Measurements from ENCODE around the gene RAD51.

Gene RAD51

DNA sequence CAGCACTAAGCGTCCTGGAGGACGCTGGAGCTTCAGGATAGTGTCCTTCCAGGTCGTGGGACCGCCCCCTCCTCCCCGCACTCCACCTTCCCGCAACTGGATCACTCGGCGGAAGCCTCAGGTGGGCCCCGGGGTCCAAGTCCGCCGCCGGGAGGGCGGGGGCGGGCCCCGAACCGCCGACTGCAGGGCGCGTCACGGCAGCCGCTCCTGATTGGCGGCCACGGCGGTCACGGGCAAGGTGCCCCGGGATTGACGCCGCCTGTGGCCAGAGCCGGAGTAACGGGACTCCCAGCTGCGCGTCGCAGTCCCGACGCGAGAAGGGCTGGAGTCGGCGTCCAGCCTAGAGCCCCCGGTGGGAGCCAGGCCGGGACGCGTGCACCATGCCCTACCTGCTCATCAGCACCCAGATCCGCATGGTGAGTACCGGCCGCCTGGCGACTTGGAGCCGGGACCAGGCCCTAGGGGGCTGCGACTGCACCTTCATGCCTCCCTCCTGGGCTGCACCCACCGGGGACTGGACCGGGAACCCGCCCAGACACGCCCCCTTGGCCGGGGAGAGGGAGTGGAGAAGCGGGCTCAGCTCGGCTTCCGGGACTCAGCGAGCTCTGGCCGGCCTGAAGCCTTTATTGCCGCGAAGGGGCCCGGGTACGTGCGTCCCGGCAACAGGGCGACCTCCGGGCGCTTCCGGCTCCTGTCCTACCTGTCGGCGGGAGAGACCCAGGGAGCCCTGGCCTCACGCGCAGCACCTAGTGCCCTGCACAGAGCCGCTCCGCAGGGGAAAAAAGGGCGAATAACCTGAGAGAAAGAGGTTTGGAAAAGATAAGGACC lies 69.0 kb downstream of the RAD51 start, which contains the start of gene GCHFR:
GCHFR (plus strand) TSS at position 268 of the 828 bp plus-strand sequence; CDS start at position 381, 113 bp downstream.
- DNase-seq, result peak; percentile 68

DNA sequence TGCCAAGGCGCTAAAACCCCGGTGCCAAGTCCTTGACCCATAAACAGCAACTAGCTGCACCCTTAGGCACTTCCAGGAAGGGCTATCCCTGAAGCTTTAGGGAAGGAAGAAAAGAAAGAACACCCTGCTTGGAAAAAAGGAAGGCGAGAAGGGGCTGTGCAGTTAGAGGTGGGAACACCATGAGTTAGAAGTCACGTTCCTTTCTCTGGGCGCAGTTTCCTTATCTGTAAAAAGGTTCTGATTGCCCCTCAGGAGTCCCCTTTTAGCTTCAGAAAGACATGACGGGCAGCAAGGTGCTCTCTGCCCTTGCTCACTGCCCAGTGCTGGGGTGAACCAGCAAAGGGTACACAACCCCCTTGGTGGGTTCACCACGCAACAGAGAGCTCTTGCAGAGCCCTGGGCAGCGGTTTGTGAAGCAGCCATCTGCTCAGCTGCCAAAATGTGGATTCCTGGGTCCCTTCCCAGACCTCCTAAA lies 69.7 kb downstream of the RAD51 start:
- DNase-seq, result no peak

GRCh38 chr15:40766194-40766815 lies 71.3 kb downstream of the RAD51 start:
- DNase-seq, result no peak

DNA sequence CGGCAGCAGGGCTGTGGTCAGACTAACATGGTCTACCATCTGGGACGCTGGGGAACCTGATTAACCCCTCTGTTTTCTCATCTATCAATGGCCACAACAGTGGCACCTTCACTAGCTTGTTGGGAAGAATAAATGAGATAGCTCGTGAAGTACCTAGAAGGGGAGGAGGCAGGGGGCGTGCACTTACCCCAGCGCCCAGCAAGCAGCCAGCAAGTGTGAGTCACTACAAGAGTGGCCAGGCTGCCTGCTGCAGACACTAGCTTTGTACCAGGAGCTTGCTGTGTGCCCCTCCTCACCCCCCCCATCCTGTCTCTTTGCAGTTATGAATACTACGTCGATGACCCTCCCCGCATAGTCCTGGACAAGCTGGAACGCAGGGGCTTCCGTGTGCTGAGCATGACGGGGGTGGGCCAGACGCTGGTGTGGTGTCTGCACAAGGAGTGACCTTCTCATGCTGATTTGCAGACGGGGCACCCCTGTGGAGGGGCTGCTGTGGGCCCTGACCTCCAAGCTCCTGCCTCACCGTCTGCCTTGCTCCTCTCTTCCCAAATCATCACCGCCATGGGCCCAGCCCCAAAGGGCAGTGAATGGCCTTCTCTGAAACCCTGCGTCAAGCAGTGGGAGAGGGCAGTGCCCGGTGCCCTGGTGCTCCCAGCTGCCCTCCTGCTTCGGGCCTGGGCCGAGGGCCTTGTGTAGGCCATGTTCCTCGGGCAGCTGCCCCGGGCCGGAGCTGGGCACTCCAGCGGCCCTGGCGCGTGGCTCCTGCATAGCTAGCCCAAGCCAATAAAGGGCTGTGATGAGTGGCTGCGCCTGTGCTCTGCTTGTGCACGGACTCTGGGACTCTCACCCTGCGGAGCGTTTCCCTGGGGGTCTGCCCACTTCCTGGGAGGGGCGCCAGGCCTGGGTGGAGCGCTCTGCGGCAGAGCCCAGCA lies 72.2 kb downstream of the RAD51 start:
- DNase-seq, result no peak

GRCh38 chr15:40767838-40768500 lies 73.0 kb downstream of the RAD51 start:
- DNase-seq, result no peak

- no peak for DNase-seq
Measured at GRCh38 chr15:40768521-40769273, 73.7 kb downstream of the RAD51 start.

DNA sequence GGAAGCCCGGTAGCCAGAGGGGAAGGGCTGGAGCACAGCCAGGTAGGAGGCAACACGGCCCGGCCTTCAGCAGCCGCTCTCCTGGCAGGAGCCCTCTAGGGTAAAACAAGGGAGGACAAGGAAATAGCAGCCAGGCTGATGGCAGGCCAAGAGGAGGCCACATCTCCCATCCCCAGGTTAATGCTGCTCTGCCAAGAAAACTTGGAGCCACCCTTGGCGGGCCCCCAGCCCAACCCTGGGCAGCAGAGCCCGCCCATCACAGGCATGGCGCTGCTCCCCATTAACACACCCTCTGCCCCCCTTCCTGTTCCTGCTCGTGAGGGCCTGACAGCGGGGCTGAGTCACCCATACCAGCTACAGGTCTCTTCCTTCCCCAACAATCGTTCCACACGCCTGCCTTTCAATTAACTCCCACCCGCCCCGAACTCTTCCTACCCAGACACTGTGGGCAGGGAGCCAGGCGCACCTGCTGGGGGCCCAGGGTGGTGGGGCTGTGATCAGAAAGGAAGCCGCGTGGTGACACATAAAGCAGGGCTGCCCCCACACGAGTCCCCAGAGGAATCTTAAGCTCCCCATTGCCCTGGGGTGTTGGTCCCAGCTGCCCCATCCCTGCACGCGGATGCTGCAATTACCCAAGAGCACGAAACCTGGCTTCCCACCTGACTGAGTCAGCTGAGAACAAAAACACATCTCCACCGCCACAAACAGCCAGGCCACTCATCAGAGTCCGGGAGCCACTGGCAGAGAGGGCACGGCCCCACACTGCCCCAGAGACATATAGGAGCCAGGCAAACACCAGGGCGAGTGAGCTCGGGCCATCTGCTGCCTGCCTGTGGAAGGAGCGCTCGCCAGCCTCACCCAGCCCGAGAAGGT lies 74.5 kb downstream of the RAD51 start, which contains the start of gene C15orf62:
C15orf62 (plus strand) TSS at position 707 of the 873 bp plus-strand sequence. CDS start 516 bp downstream, outside the sequence.
- DNase-seq, result no peak

- no peak for DNase-seq
Measured at GRCh38 chr15:40770147-40770721, 75.3 kb downstream of the RAD51 start.

GRCh38 chr15:40771242-40771641 lies 76.3 kb downstream of the RAD51 start:
- DNase-seq, result no peak

DNA sequence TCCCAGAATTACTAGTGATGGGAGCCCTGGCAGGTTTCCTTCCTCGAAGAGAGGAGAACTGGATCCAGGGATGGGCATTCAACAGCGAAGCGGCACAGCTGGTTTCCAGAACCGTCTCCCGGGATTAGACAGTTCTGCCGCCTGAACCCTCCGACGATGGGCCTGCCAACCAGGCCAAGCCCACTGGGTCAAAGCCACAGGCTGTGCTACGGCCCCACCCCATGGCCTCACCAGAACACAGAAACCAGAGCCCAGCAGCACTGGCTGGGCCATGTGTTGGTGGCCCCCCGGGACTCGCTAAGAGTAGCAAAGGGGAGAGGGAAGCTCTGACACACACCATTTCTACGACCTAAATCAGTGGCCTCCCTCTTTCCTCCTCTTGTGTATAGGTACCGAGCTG lies 77.0 kb downstream of the RAD51 start:
- no peak for DNase-seq

DNA sequence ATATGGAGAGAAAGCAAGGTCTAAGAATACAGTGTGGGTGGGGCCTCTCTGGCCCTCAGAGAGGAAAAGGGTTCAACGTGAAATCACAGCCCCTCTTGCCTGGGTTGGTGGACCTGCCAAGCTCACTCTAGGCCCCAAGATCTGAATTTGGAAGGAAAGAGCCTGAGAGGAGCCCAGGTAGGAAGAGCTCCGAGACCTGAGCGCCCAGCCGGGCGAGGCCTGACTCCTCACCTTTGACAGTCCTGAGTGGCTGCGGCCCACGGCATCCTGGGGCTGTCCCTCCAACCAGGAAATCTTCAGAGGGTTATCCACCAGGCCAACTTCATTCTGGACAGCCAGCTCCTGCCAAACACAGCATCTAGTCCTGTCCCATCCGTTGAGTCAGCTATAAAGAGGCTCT lies 78.5 kb downstream of the RAD51 start:
- no peak for DNase-seq

DNA sequence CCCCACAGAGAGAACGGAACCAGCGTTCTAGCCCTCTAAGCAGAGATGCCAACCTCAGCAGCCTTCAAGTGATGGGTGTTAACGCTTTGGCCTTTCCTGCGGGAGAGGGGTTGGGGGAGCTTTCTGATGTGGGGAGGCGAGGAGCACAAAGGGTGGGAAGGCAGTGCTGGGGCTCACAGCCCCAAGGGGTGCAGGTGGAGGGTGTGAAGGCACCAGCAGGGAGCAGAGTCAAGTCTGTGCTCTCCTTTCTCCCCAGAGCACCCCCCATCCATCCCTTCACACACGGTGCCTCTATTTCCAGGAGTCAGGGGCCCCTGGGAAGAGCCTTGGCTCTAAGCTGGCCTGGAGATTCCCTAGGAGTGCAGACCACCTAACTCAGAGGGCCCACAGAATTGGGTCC lies 78.9 kb downstream of the RAD51 start:
- DNase-seq, result no peak

GRCh38 chr15:40775007-40775406 lies 80.0 kb downstream of the RAD51 start:
- no peak for DNase-seq

GRCh38 chr15:40775740-40776536 lies 81.0 kb downstream of the RAD51 start:
- DNase-seq, result no peak

GRCh38 chr15:40776537-40777141 lies 81.7 kb downstream of the RAD51 start:
- DNase-seq, result no peak
